B cell (primary cell): ENCODE results near the gene KBTBD12. TPM values are rescaled to one million over a fixed set of nuclear protein-coding genes. Genes with fewer than 3 reads are reported as not detected.

Experiments
- ATAC-seq: fragments of 200-7000 bp; cut with Tn5 transposase; one replicate; pipeline ENCODE4 v1.10.0; 2021; ENCODE audit warnings: low read depth, mild to moderate bottlenecking, moderate number of reproducible peaks, moderate library complexity
- CTCF ChIA-PET: fragments of 350-600 bp; sonication (Branson Sonifier 250); formaldehyde crosslinking; loops from one replicate; lab custom pipeline; 2021; ENCODE audit warnings: antibody characterized with exemption, inconsistent platforms; lab: Charles Lee
- POLR2A ChIA-PET: fragments of 350-600 bp; sonication (Branson Sonifier 250); formaldehyde crosslinking; loops from one replicate; lab custom pipeline; 2021; ENCODE audit warnings: antibody characterized with exemption; lab: Charles Lee
- DNase-seq: peaks from one replicate; pipeline ENCODE4 v3.0.0; 2013
- H2AFZ ChIP-seq: 2 replicates; pipeline ENCODE4 v1.6.1; 2012; ENCODE audit warnings: mild to moderate bottlenecking, low read depth, low read length; ENCODE audit not compliant: insufficient read depth, poor library complexity, severe bottlenecking
- H3K27ac ChIP-seq, 2 donors: 1 replicate in 1 of 2; 2 replicates in 1 of 2; pipeline ENCODE4 v1.5.1; 2012 to 2013; ENCODE audit warnings: low read length in 2 of 2, mild to moderate bottlenecking in 2 of 2, moderate library complexity in 1 of 2
- H3K27me3 ChIP-seq, 4 experiments: fragments of 200-600 bp in 1 of 4; sonication (generic) in 1 of 4; replicated peaks in 1 of 4; 1 replicate in 2 of 4; 2 replicates in 2 of 4; pipeline versions ENCODE4 v1.6.1 to v1.7.0; 2013 to 2016; ENCODE audit warnings: low read length in 3 of 4, mild to moderate bottlenecking in 2 of 4, mixed read lengths in 1 of 4, moderate library complexity in 1 of 4; ENCODE audit not compliant: insufficient read depth in 4 of 4, control insufficient read depth in 3 of 4; ENCODE audit errors: control extremely low read depth in 1 of 4
- H3K36me3 ChIP-seq, 2 experiments: replicated peaks in 1 of 2; 1 replicate in 1 of 2; 2 replicates in 1 of 2; pipeline versions ENCODE4 v1.6.1 to v1.7.1; 2013; ENCODE audit warnings: low read length in 1 of 2; ENCODE audit not compliant: insufficient read depth in 2 of 2, control insufficient read depth in 1 of 2; ENCODE audit errors: control extremely low read depth in 1 of 2, extremely low read depth in 1 of 2
- H3K4me1 ChIP-seq, 2 donors: fragments of 200-600 bp in 1 of 2; sonication (generic) in 1 of 2; 1 replicate in 1 of 2; 2 replicates in 1 of 2; pipeline versions ENCODE4 v1.5.1 to v1.6.1; 2013 to 2017; ENCODE audit warnings: low read length in 2 of 2; ENCODE audit not compliant: control insufficient read depth in 2 of 2, insufficient read depth in 2 of 2
- H3K4me2 ChIP-seq: replicated peaks from 2 replicates; pipeline ENCODE3; 2012; ENCODE audit warnings: mild to moderate bottlenecking, low read depth, low read length; ENCODE audit not compliant: poor library complexity, severe bottlenecking
- H3K4me3 ChIP-seq, 5 experiments: fragments of 200-600 bp in 1 of 5; sonication (generic) in 1 of 5; 1 replicate in 3 of 5; 2 replicates in 2 of 5; pipeline versions ENCODE4 v1.5.1 to v1.7.0; 2011 to 2016; ENCODE audit warnings: low read length in 4 of 5, mild to moderate bottlenecking in 4 of 5, low read depth in 2 of 5, control low read depth in 1 of 5, moderate library complexity in 1 of 5; ENCODE audit not compliant: insufficient read depth in 1 of 5; ENCODE audit errors: control extremely low read depth in 1 of 5, extremely low read depth in 1 of 5
- H3K79me2 ChIP-seq: fragments of 200-600 bp; sonication (generic); one replicate; pipeline ENCODE4 v1.6.0; 2016; ENCODE audit warnings: low read length; ENCODE audit not compliant: control insufficient read depth, insufficient read depth
- H3K9ac ChIP-seq: fragments of 200-600 bp; sonication (generic); 2 replicates; pipeline ENCODE4 v1.6.1; 2017; ENCODE audit warnings: mild to moderate bottlenecking, low read length, moderate library complexity
- H3K9me3 ChIP-seq, 3 donors: one replicate each; pipeline versions ENCODE4 v1.6.1 to v1.7.1; 2013; ENCODE audit warnings: low read length in 2 of 3; ENCODE audit not compliant: control insufficient read depth in 2 of 3, insufficient read depth in 1 of 3; ENCODE audit errors: control extremely low read depth in 1 of 3
- H4K20me1 ChIP-seq: 2 replicates; pipeline ENCODE4 v1.6.0; 2012; ENCODE audit warnings: mild to moderate bottlenecking, low read length; ENCODE audit not compliant: insufficient read depth, control insufficient read depth, poor library complexity, severe bottlenecking
- H3K27ac Mint-ChIP-seq: one replicate; pipeline ENCODE4 v1.8.0; 2021; ENCODE audit warnings: mixed read lengths
- H3K27me3 Mint-ChIP-seq: one replicate; pipeline ENCODE4 v1.8.0; 2021; ENCODE audit warnings: mixed read lengths
- H3K4me1 Mint-ChIP-seq: one replicate; pipeline ENCODE4 v1.8.0; 2021; ENCODE audit warnings: mixed read lengths
- H3K4me3 Mint-ChIP-seq: one replicate; pipeline ENCODE4 v1.8.0; 2021; ENCODE audit warnings: mixed read lengths
- H3K9me3 Mint-ChIP-seq: one replicate; pipeline ENCODE4 v1.8.0; 2022; ENCODE audit warnings: mixed read lengths; ENCODE audit not compliant: insufficient read depth
- EZH2 ChIP-seq: IDR thresholded peaks from 2 replicates; pipeline ENCODE4 v1.6.1; 2012; ENCODE audit warnings: borderline replicate concordance, low read depth, mild to moderate bottlenecking, moderate library complexity, low read length; ENCODE audit not compliant: insufficient read depth, poor library complexity, severe bottlenecking
- WGBS: methylation state at CpG from one replicate; pipeline ENCODE4 v1.1.5; 2013; ENCODE audit warnings: missing lambda C conversion rate; ENCODE audit not compliant: insufficient coverage; 5-methylcytosine and 5-hydroxymethylcytosine counted together
- intact Hi-C: fragments of 100-400 bp; cut with micrococcal nuclease; formaldehyde crosslinking; loops from one replicate; pipeline ENCODE4 v1.10.0; 2022
- polyA plus RNA-seq: library from polyadenylated mRNA; depleted of rRNA; stranded (reverse); fragments of >200 nt; gene quantifications from 2 replicates; pipeline ENCODE4 v1.2.3, GENCODE V29; 2012
- total RNA-seq, 2 donors: library from RNA; stranded (reverse); fragments of 120-200 nt in 1 of 2; gene quantifications; 1 replicate in 1 of 2; 2 replicates in 1 of 2; pipeline versions ENCODE4 v1.2.3 to v1.2.4, GENCODE V29; 2013 to 2022
- TF ChIP-seq, protein P1 (sequence below): fragments of 200-600 bp; IDR thresholded peaks from one replicate; pipeline ENCODE4 v1.8.0; 2022; ENCODE audit warnings: antibody characterized with exemption, mild to moderate bottlenecking

The KBTBD12 gene
- total and polyA plus RNA-seq, 2 donors (not counting 1 experiment from before 2014, with no cell fraction given) = 0.22 TPM; not detected in 1

DNA sequence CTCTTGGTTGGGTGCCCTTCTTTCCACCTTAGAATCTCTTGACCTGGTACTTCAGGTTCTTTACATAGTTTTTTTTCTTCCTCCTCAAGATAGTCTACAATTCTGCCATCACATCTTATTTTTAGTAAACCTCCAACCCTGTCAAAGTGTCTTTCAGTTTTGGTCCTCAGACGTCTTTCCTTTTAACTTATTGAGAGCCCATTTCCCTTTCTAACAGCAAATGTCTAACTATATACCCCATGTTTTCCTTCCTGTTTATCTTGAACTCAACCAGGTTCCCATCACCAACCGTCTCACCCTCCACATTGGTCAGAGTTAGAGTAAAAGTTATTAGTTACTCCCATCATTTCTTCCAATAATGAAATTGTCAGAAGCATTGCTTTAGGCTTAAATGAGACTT lies 10.4 kb downstream of the KBTBD12 start:
- peak overlapping the region; percentile 16 for H2AFZ ChIP-seq

DNA sequence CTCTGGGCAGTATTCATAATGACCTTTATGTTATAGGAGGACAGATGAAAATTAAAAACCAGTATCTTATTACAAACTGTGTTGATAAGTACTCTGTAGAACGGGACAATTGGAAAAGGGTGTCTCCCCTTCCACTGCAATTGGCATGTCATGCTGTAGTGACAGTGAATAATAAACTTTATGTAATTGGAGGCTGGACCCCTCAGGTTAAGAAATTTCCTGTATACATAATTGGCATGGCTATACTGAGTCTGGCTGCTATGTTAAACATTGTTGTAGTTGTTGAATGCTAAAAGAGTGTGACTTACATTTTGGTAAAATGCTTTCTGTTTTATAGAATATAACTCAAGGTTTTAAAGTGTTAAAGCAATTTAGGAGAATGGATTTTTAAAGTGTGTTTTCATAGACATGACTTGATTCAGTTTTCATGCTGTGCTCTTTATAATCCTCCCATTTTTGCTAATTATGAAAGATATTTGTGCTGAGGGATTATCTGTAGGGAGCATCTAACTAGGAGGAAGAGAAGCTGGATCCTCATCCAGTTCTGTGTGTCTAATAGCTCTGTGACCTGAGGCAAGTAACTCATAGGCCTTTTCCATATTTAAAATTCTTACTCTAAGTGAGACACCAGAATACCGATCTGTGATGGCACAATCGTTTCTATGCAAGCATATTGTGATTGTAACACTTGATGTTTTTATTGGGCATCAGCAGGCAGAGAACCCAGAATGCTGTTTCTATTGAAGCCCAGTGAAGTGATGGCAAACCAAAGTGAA lies 13.0 kb downstream of the KBTBD12 start:
- Histone ChIP-seq H3K4me2 (no peak overlapping the region), H4K20me1 (no peaks in the 10 kb centered on the region), H3K9ac (no peak overlapping the region), H3K9me3 (no peaks in the 10 kb centered on the region), H3K4me3 (no peak overlapping the region), H3K27me3 (peaks cover 0 to under 1% (median 0%) of the 10 kb centered on the region in 4 experiments), H3K27ac (no peak overlapping the region), H3K4me1 (peaks cover 7% of the 10 kb centered on the region in 2 donors), H3K79me2 (no peaks in the 10 kb centered on the region), H2AFZ (no peak overlapping the region), H3K36me3 (no peaks in the 10 kb centered on the region)
- intact Hi-C loops = no loop called here
- ATAC-seq (no peak), DNase-seq (no peak)
- ChIA-PET POLR2A (no interaction called here), CTCF (interaction anchor here (1.0 kb wide), 1 partner anchor 277 kb away, joined by 3 read pairs; no protein-coding TSS in a partner anchor)
- 100% methylated on average over 1 of the region's 3 CpGs for WGBS
- Mint-ChIP-seq H3K4me1 (peaks cover 8% of the 10 kb centered on the region), H3K27me3 (peaks cover 9% of the 10 kb centered on the region), H3K9me3 (no peaks in the 10 kb centered on the region), H3K4me3 (no peak overlapping the region), H3K27ac (no peak overlapping the region)
- no peak for TF ChIP-seq EZH2
- TF ChIP-seq, protein P1, sequence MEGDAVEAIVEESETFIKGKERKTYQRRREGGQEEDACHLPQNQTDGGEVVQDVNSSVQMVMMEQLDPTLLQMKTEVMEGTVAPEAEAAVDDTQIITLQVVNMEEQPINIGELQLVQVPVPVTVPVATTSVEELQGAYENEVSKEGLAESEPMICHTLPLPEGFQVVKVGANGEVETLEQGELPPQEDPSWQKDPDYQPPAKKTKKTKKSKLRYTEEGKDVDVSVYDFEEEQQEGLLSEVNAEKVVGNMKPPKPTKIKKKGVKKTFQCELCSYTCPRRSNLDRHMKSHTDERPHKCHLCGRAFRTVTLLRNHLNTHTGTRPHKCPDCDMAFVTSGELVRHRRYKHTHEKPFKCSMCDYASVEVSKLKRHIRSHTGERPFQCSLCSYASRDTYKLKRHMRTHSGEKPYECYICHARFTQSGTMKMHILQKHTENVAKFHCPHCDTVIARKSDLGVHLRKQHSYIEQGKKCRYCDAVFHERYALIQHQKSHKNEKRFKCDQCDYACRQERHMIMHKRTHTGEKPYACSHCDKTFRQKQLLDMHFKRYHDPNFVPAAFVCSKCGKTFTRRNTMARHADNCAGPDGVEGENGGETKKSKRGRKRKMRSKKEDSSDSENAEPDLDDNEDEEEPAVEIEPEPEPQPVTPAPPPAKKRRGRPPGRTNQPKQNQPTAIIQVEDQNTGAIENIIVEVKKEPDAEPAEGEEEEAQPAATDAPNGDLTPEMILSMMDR = no peak

More for the DNA sequence above, 10.4 kb downstream of the KBTBD12 start:
- H3K4me1 Mint-ChIP-seq = peaks cover 8% of the 10 kb centered on the region
- H3K9ac ChIP-seq = no peak overlapping the region
- no peak overlapping the region for H3K4me2 ChIP-seq
- no peak overlapping the region for H3K4me3 Mint-ChIP-seq
- TF ChIP-seq, protein P1 = no peak
- TF ChIP-seq EZH2 = no peak
- no peaks in the 10 kb centered on the region for H3K36me3 ChIP-seq
- peaks cover 7% of the 10 kb centered on the region in 2 donors for H3K4me1 ChIP-seq
- H4K20me1 ChIP-seq = no peaks in the 10 kb centered on the region
- H3K4me3 ChIP-seq = no peak overlapping the region
- DNase-seq = no peak
- ChIA-PET CTCF (interaction anchor here (1.0 to 1.3 kb wide), 2 partner anchors 9 to 45 kb away, joined by 3 read pairs; no protein-coding TSS in a partner anchor), POLR2A (no interaction called here)
- no peaks in the 10 kb centered on the region for H3K9me3 Mint-ChIP-seq
- no peaks in the 10 kb centered on the region for H3K27me3 ChIP-seq
- intact Hi-C loops = no loop called here
- H3K79me2 ChIP-seq = no peaks in the 10 kb centered on the region
- 0% methylated on average over 1 of the region's 2 CpGs for WGBS
- ATAC-seq = no peak
- no peaks in the 10 kb centered on the region for H3K9me3 ChIP-seq
- H3K27me3 Mint-ChIP-seq = no peaks in the 10 kb centered on the region
- H3K27ac ChIP-seq = no peak overlapping the region
- no peak overlapping the region for H3K27ac Mint-ChIP-seq
